GM12878 (cell line): ENCODE results near the gene ASMTL. TPM values are rescaled to one million over a fixed set of nuclear protein-coding genes. Genes with fewer than 3 reads are reported as not detected.
A peak's percentile ranks its signal among the peaks of the same experiment; 100 is the strongest.

Source experiments
- BCL11A ChIP-seq: IDR thresholded peaks from 2 replicates; pipeline ENCODE4 v1.6.1; 2011; ENCODE audit warnings: low read depth, low read length
- BRCA1 ChIP-seq: IDR thresholded peaks from 2 replicates; pipeline ENCODE4 v1.6.1; 2011; ENCODE audit warnings: low read depth, low read length, improper control_type of control experiment
- IRF4 ChIP-seq: IDR thresholded peaks from 2 replicates; pipeline ENCODE4 v1.6.1; 2011; ENCODE audit warnings: low read depth, low read length
- MTA3 ChIP-seq: IDR thresholded peaks from 2 replicates; pipeline ENCODE4 v1.6.1; 2012; ENCODE audit warnings: low read length, inconsistent platforms, borderline replicate concordance
- MXI1 ChIP-seq: fragments of 150-350 bp; IDR thresholded peaks from 2 replicates; pipeline ENCODE4 v1.6.1; 2011; ENCODE audit warnings: low read depth, mild to moderate bottlenecking, inconsistent platforms, low read length, improper control_type of control experiment
- RAD51 ChIP-seq: fragments of 450-650 bp; IDR thresholded peaks from 2 replicates; pipeline ENCODE4 v1.6.1; 2016; ENCODE audit warnings: moderate library complexity, mild to moderate bottlenecking, inconsistent platforms
- RUNX3 ChIP-seq: IDR thresholded peaks from 2 replicates; pipeline ENCODE4 v1.6.1; 2012; ENCODE audit warnings: low read length, inconsistent platforms
- SMARCA5 ChIP-seq: fragments of 450-650 bp; IDR thresholded peaks from 2 replicates; pipeline ENCODE4 v1.6.1; 2017; ENCODE audit warnings: mild to moderate bottlenecking
- SMC3 ChIP-seq: IDR thresholded peaks from 2 replicates; pipeline ENCODE4 v1.6.1; 2011; ENCODE audit warnings: low read length, improper control_type of control experiment, borderline replicate concordance
- WRNIP1 ChIP-seq: IDR thresholded peaks from 2 replicates; pipeline ENCODE4 v1.6.1; 2011; ENCODE audit warnings: low read depth, low read length, improper control_type of control experiment, borderline replicate concordance
- ZBED1 ChIP-seq: IDR thresholded peaks from 2 replicates; pipeline ENCODE4 v1.6.1; 2016; ENCODE audit warnings: borderline replicate concordance
- ZZZ3 ChIP-seq: IDR thresholded peaks from 2 replicates; pipeline ENCODE4 v1.6.1; 2011; ENCODE audit warnings: low read depth; ENCODE audit not compliant: control insufficient read depth, insufficient read length
- polyA plus RNA-seq, 11 experiments: library from polyadenylated mRNA; depleted of rRNA in 4 of 11; unstranded in 6 of 11; stranded (reverse) in 5 of 11; fragments of >200 nt; fragmentation: Nextera tagmentation in 4 of 11; fragmentation: Illumina TruSeq in 1 of 11; extraction: Ambion mirVana in 4 of 11; extraction: Trizol in 1 of 11; gene quantifications; 1 replicate in 1 of 11; 2 replicates in 10 of 11; pipeline versions ENCODE4 v1.2.1 to v1.2.3, GENCODE V29; 2011 to 2016; ENCODE audit warnings: inconsistent platforms in 2 of 11, missing spikeins in 2 of 11, low read depth in 1 of 11
- total RNA-seq, 4 experiments: library from RNA; depleted of rRNA in 3 of 4; stranded (reverse); fragments of >200 nt in 3 of 4; fragmentation: Illumina TruSeq in 1 of 4; extraction: Trizol in 1 of 4; gene quantifications; 2 replicates each; pipeline versions ENCODE4 v1.2.1 to v1.2.3, GENCODE V29; 2013 to 2021
- TF ChIP-seq, protein P1 (sequence below): fragments of 450-650 bp; formaldehyde crosslinking; IDR thresholded peaks from 2 replicates; pipeline ENCODE4 v1.4.0; 2022; ENCODE audit warnings: mild to moderate bottlenecking, moderate library complexity
- TF ChIP-seq, protein P2 (sequence below): IDR thresholded peaks from 2 replicates; pipeline ENCODE4 v1.6.1; 2012; ENCODE audit warnings: low read depth, low read length, improper control_type of control experiment
- TF ChIP-seq, protein P3 (sequence below): fragments of 450-650 bp; formaldehyde crosslinking; IDR thresholded peaks from 2 replicates; pipeline ENCODE4 v1.4.0; 2020; ENCODE audit warnings: mild to moderate bottlenecking, moderate library complexity
- TF ChIP-seq, protein P4 (sequence below): fragments of 450-650 bp; IDR thresholded peaks from 2 replicates; pipeline ENCODE4 v1.6.1; 2017; ENCODE audit warnings: mild to moderate bottlenecking, moderate library complexity
- TF ChIP-seq, protein P5 (sequence below): IDR thresholded peaks from 2 replicates; pipeline ENCODE4 v1.6.1; 2011; ENCODE audit warnings: mild to moderate bottlenecking, low read depth, low read length, moderate library complexity; ENCODE audit not compliant: insufficient replicate concordance

Gene ASMTL
- total and polyA plus RNA-seq, 10 of the 15 experiments (the other 5 are each of a cell fraction or from before 2014, with no cell fraction given), result 1.6 to 51.9 (median 32.1) TPM

DNA sequence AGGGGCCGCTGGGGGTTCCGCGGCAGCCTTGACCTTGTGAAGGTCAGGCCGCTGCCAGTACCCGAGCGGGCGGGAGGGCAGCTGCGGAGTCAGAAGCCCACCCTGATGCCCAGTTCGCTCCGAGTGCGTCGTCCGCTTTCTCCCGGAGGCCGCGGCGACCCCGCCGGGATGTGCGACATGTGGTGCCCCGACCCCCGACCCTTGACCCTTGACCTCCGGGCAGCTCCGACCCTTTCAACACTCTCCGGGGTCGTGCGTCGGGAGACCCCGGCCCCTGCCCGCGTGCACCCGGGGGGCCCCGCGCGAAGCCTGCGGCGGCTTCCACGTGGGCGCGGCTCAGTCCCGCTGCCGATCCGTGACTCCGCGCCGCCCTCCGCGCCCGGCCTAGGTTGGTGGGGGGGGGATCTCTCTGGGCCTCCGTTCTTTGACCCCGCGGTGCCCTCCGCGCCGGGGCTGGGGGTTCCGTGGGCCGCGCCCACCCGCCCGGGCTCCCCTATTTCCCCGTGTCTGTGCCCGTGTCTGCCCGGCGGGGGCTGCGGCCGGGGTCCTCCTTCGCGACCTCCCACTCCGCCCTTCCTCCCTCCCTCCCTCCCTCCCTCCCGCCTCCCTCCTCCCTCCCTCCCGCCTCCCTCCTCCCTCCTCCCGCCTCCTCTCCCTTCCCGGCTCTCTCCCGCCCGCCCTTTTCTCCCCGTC is 60.2 kb downstream of the ASMTL start (continued):
- TF ChIP-seq, protein P1, sequence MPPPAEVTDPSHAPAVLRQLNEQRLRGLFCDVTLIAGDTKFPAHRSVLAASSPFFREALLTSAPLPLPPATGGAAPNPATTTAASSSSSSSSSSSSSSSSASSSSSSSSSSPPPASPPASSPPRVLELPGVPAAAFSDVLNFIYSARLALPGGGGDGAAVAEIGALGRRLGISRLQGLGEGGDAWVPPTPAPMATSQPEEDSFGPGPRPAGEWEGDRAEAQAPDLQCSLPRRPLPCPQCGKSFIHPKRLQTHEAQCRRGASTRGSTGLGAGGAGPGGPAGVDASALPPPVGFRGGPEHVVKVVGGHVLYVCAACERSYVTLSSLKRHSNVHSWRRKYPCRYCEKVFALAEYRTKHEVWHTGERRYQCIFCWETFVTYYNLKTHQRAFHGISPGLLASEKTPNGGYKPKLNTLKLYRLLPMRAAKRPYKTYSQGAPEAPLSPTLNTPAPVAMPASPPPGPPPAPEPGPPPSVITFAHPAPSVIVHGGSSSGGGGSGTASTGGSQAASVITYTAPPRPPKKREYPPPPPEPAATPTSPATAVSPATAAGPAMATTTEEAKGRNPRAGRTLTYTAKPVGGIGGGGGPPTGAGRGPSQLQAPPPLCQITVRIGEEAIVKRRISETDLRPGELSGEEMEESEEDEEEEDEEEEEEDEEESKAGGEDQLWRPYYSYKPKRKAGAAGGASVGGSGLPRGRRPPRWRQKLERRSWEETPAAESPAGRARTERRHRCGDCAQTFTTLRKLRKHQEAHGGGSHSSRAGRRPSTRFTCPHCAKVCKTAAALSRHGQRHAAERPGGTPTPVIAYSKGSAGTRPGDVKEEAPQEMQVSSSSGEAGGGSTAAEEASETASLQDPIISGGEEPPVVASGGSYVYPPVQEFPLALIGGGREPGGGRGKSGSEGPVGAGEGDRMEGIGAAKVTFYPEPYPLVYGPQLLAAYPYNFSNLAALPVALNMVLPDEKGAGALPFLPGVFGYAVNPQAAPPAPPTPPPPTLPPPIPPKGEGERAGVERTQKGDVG, result no peak
- TF ChIP-seq, protein P2, sequence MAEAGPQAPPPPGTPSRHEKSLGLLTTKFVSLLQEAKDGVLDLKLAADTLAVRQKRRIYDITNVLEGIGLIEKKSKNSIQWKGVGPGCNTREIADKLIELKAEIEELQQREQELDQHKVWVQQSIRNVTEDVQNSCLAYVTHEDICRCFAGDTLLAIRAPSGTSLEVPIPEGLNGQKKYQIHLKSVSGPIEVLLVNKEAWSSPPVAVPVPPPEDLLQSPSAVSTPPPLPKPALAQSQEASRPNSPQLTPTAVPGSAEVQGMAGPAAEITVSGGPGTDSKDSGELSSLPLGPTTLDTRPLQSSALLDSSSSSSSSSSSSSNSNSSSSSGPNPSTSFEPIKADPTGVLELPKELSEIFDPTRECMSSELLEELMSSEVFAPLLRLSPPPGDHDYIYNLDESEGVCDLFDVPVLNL, result no peak
- peak; percentile 86 for TF ChIP-seq SMARCA5
- TF ChIP-seq MXI1, result peak; percentile 86; the same call in 1 of the 2 replicates
- TF ChIP-seq BRCA1, result no peak
- no peak for TF ChIP-seq IRF4
- TF ChIP-seq, protein P3, sequence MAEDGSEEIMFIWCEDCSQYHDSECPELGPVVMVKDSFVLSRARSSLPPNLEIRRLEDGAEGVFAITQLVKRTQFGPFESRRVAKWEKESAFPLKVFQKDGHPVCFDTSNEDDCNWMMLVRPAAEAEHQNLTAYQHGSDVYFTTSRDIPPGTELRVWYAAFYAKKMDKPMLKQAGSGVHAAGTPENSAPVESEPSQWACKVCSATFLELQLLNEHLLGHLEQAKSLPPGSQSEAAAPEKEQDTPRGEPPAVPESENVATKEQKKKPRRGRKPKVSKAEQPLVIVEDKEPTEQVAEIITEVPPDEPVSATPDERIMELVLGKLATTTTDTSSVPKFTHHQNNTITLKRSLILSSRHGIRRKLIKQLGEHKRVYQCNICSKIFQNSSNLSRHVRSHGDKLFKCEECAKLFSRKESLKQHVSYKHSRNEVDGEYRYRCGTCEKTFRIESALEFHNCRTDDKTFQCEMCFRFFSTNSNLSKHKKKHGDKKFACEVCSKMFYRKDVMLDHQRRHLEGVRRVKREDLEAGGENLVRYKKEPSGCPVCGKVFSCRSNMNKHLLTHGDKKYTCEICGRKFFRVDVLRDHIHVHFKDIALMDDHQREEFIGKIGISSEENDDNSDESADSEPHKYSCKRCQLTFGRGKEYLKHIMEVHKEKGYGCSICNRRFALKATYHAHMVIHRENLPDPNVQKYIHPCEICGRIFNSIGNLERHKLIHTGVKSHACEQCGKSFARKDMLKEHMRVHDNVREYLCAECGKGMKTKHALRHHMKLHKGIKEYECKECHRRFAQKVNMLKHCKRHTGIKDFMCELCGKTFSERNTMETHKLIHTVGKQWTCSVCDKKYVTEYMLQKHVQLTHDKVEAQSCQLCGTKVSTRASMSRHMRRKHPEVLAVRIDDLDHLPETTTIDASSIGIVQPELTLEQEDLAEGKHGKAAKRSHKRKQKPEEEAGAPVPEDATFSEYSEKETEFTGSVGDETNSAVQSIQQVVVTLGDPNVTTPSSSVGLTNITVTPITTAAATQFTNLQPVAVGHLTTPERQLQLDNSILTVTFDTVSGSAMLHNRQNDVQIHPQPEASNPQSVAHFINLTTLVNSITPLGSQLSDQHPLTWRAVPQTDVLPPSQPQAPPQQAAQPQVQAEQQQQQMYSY (CRISPR knock-in tag), result no peak
- TF ChIP-seq, protein P4, sequence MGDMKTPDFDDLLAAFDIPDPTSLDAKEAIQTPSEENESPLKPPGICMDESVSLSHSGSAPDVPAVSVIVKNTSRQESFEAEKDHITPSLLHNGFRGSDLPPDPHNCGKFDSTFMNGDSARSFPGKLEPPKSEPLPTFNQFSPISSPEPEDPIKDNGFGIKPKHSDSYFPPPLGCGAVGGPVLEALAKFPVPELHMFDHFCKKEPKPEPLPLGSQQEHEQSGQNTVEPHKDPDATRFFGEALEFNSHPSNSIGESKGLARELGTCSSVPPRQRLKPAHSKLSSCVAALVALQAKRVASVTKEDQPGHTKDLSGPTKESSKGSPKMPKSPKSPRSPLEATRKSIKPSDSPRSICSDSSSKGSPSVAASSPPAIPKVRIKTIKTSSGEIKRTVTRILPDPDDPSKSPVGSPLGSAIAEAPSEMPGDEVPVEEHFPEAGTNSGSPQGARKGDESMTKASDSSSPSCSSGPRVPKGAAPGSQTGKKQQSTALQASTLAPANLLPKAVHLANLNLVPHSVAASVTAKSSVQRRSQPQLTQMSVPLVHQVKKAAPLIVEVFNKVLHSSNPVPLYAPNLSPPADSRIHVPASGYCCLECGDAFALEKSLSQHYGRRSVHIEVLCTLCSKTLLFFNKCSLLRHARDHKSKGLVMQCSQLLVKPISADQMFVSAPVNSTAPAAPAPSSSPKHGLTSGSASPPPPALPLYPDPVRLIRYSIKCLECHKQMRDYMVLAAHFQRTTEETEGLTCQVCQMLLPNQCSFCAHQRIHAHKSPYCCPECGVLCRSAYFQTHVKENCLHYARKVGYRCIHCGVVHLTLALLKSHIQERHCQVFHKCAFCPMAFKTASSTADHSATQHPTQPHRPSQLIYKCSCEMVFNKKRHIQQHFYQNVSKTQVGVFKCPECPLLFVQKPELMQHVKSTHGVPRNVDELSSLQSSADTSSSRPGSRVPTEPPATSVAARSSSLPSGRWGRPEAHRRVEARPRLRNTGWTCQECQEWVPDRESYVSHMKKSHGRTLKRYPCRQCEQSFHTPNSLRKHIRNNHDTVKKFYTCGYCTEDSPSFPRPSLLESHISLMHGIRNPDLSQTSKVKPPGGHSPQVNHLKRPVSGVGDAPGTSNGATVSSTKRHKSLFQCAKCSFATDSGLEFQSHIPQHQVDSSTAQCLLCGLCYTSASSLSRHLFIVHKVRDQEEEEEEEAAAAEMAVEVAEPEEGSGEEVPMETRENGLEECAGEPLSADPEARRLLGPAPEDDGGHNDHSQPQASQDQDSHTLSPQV, result peak; percentile 73
- no peak for TF ChIP-seq MTA3
- TF ChIP-seq, protein P5, sequence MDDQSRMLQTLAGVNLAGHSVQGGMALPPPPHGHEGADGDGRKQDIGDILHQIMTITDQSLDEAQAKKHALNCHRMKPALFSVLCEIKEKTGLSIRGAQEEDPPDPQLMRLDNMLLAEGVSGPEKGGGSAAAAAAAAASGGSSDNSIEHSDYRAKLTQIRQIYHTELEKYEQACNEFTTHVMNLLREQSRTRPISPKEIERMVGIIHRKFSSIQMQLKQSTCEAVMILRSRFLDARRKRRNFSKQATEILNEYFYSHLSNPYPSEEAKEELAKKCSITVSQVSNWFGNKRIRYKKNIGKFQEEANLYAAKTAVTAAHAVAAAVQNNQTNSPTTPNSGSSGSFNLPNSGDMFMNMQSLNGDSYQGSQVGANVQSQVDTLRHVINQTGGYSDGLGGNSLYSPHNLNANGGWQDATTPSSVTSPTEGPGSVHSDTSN, result no peak
- TF ChIP-seq RUNX3, result no peak
- no peak for TF ChIP-seq BCL11A
- no peak for TF ChIP-seq ZZZ3
- no peak for TF ChIP-seq SMC3
- no peak for TF ChIP-seq RAD51
- TF ChIP-seq ZBED1, result 0 out of 2 replicates have a peak, but pooled peaks have one; percentile 21
- TF ChIP-seq WRNIP1, result no peak
